DMS53 (cell line): ENCODE results near the gene ARIH2.

Experiments
- DNase-seq: peaks from one replicate; lab custom pipeline; 2025; lab: John Stamatoyannopoulos, UW

Gene ARIH2

GRCh38 chr3:48929358-48930035, 10.9 kb downstream of the ARIH2 start:
- DNase-seq = no peak

GRCh38 chr3:48930590-48930989, 11.9 kb downstream of the ARIH2 start:
- no peak for DNase-seq

- no peak for DNase-seq
Measured at GRCh38 chr3:48931944-48932580, 13.4 kb downstream of the ARIH2 start.

- no peak for DNase-seq
Measured at GRCh38 chr3:48934333-48934991, 15.8 kb downstream of the ARIH2 start.

- DNase-seq = no peak
Measured at GRCh38 chr3:48935530-48935929, 16.9 kb downstream of the ARIH2 start.

GRCh38 chr3:48938156-48938555, 19.5 kb downstream of the ARIH2 start:
- no peak for DNase-seq

- DNase-seq = no peak
Measured at GRCh38 chr3:48938689-48939088, 20.0 kb downstream of the ARIH2 start.

- no peak for DNase-seq
Measured at GRCh38 chr3:48945432-48945831, 26.8 kb downstream of the ARIH2 start.

GRCh38 chr3:48945891-48946549, 27.4 kb downstream of the ARIH2 start:
- DNase-seq = no peak

- DNase-seq = no peak
Measured at GRCh38 chr3:48949376-48949717, 30.7 kb downstream of the ARIH2 start.

- DNase-seq = no peak
Measured at GRCh38 chr3:48950051-48950450, 31.4 kb downstream of the ARIH2 start.

- DNase-seq = no peak
Measured at GRCh38 chr3:48951764-48952163, 33.1 kb downstream of the ARIH2 start.

- peak; percentile 11 for DNase-seq
Measured at GRCh38 chr3:48952510-48953118, 34.0 kb downstream of the ARIH2 start.

- no peak for DNase-seq
Measured at GRCh38 chr3:48957006-48957705, 38.5 kb downstream of the ARIH2 start.

- DNase-seq = no peak
Measured at GRCh38 chr3:48960841-48961413, 42.3 kb downstream of the ARIH2 start.

- no peak for DNase-seq
Measured at GRCh38 chr3:48962340-48962739, 43.7 kb downstream of the ARIH2 start.

GRCh38 chr3:48962939-48963338, 44.3 kb downstream of the ARIH2 start:
- DNase-seq = no peak

- DNase-seq = no peak
Measured at GRCh38 chr3:48963591-48963990, 44.9 kb downstream of the ARIH2 start.

GRCh38 chr3:48966367-48966766, 47.7 kb downstream of the ARIH2 start:
- no peak for DNase-seq

- no peak for DNase-seq
Measured at GRCh38 chr3:48966876-48967361, 48.3 kb downstream of the ARIH2 start.

GRCh38 chr3:48970586-48970985, 51.9 kb downstream of the ARIH2 start:
- no peak for DNase-seq
